22Rv1 (cell line): ENCODE results near the gene ELOVL5.

Experiments
- CTCF ChIP-seq: fragments of 450-650 bp; IDR thresholded peaks from 2 replicates; pipeline ENCODE4 v1.5.1; 2017; ENCODE audit warnings: mild to moderate bottlenecking
- ZFX ChIP-seq: fragments of 450-650 bp; IDR thresholded peaks from 2 replicates; pipeline ENCODE4 v1.6.1; 2017; ENCODE audit warnings: antibody characterized with exemption, borderline replicate concordance

GRCh38 chr6:53300656-53301551, 47.8 kb downstream of the ELOVL5 start:
- TF ChIP-seq CTCF (no peak), ZFX (no peak)
